ENCODE data around the gene RIT1. TPM values are rescaled to one million over a fixed set of nuclear protein-coding genes. Genes with fewer than 3 reads are reported as not detected.

Gene RIT1
- total and polyA plus RNA-seq, 11 donors: 8.1 to 33.3 (median 20.0) TPM

- H3K36me3 ChIP-seq: peaks cover 0 to 87% (median 74%) of the 10 kb centered on the region in 9 donors
- 85 to 91% (median 88%) methylated on average over 3 of the region's 3 CpGs for WGBS, 4 donors
- intact Hi-C loops (cut with DNase I): loop anchor here in 1 of 10 donors (10.0 kb wide), 1 partner anchor 134 kb away; no protein-coding TSS in a partner anchor
Observed at GRCh38 chr1:155850345-155850744, 60.8 kb downstream of the RIT1 start.

GRCh38 chr1:155847823-155848529 lies 63.2 kb downstream of the RIT1 start:
- no peak overlapping the region for H3K4me3 ChIP-seq
- peaks cover 0 to 81% (median 61%) of the 10 kb centered on the region in 9 donors for H3K36me3 ChIP-seq
- 91 to 100% (median 96%) methylated on average over 1 of the region's 1 CpG for WGBS, 4 donors
- no peak for DNase-seq
- H3K27ac ChIP-seq: no peak overlapping the region
- TF ChIP-seq CTCF (IDR thresholded peaks at IDR 0.05): no peak
- TF ChIP-seq POLR2A (IDR thresholded peaks at IDR 0.05): no peak
- ATAC-seq: no peak
- no peaks in the 10 kb centered on the region for H3K9me3 ChIP-seq
- intact Hi-C loops (cut with DNase I): no loop called here
- no peaks in the 10 kb centered on the region for H3K27me3 ChIP-seq
- peaks cover 0 to 31% (median 5%) of the 10 kb centered on the region in 12 donors for H3K4me1 ChIP-seq

More at GRCh38 chr1:155850345-155850744, 60.8 kb downstream of the RIT1 start:
- TF ChIP-seq CTCF (IDR thresholded peaks at IDR 0.05) (no peak), POLR2A (IDR thresholded peaks at IDR 0.05) (no peak)
- Histone ChIP-seq H3K27ac (no peak overlapping the region), H3K4me1 (peaks cover 0 to 22% (median 2%) of the 10 kb centered on the region in 12 donors), H3K27me3 (no peaks in the 10 kb centered on the region), H3K4me3 (no peak overlapping the region), H3K9me3 (no peaks in the 10 kb centered on the region)
- DNase-seq (no peak), ATAC-seq (no peak)

Small RNAs within 50 kb of the gene (microRNA-seq; reads per million reads assigned to microRNA genes)
- 0 to 0.21 (median 0.06) reads per million in 4 donors for gene MIR6738

Other genes with a start within 250 kb of the RIT1 start
- 100 to 1,000 TPM in 2 of 9 donors, 10 to 100 TPM in 7; 61.1 to 124 (median 66.3) TPM for gene YY1AP1, start 222.6 kb downstream of the RIT1 start, total RNA-seq
- gene YY1AP1, start 222.6 kb downstream of the RIT1 start, polyA plus RNA-seq: 10 to 100 TPM; 23.9 to 56.5 TPM
- gene DAP3, start 222.3 kb downstream of the RIT1 start, total RNA-seq: 100 to 1,000 TPM in 6 of 9 donors, 10 to 100 TPM in 3; 79.0 to 170 (median 108) TPM
- 100 to 1,000 TPM in 1 of 2 donors, 10 to 100 TPM in 1; 83.4 to 112 TPM for gene DAP3, start 222.3 kb downstream of the RIT1 start, polyA plus RNA-seq
- gene GON4L, start 54.1 kb downstream of the RIT1 start, total RNA-seq: 10 to 100 TPM; 16.2 to 38.0 (median 23.4) TPM
- gene GON4L, start 54.1 kb downstream of the RIT1 start, polyA plus RNA-seq: 10 to 100 TPM; 10.9 to 15.8 TPM
- gene SYT11, start 51.8 kb downstream of the RIT1 start, total RNA-seq: 10 to 100 TPM; 10.7 to 26.3 (median 16.0) TPM
- gene SYT11, start 51.8 kb downstream of the RIT1 start, polyA plus RNA-seq: 10 to 100 TPM in 1 of 2 donors, 1 to 10 TPM in 1; 2.2 to 15.1 TPM
- gene KHDC4, start 23.1 kb upstream of the RIT1 start, total RNA-seq: 10 to 100 TPM; 16.9 to 28.0 (median 22.6) TPM
- gene KHDC4, start 23.1 kb upstream of the RIT1 start, polyA plus RNA-seq: 10 to 100 TPM; 17.4 to 19.1 TPM
- not detected for gene RXFP4, start 30.3 kb upstream of the RIT1 start, total RNA-seq
- gene RXFP4, start 30.3 kb upstream of the RIT1 start, polyA plus RNA-seq: under 1 TPM in 1 of 2 donors, not detected in 1; 0.07 TPM
- gene ARHGEF2, start 67.2 kb upstream of the RIT1 start, total RNA-seq: 10 to 100 TPM; 34.7 to 98.6 (median 61.6) TPM
- 10 to 100 TPM; 23.9 to 28.8 TPM for gene ARHGEF2, start 67.2 kb upstream of the RIT1 start, polyA plus RNA-seq
- 100 to 1,000 TPM in 4 of 9 donors, 10 to 100 TPM in 5; 67.7 to 174 (median 81.2) TPM for gene SSR2, start 109.6 kb upstream of the RIT1 start, total RNA-seq
- gene SSR2, start 109.6 kb upstream of the RIT1 start, polyA plus RNA-seq: 100 to 1,000 TPM in 1 of 2 donors, 10 to 100 TPM in 1; 63.9 to 282 TPM
- gene UBQLN4, start 142.4 kb upstream of the RIT1 start, total RNA-seq: 10 to 100 TPM; 21.0 to 34.1 (median 26.9) TPM
- 10 to 100 TPM; 15.1 to 37.3 TPM for gene UBQLN4, start 142.4 kb upstream of the RIT1 start, polyA plus RNA-seq
- gene LAMTOR2, start 143.4 kb upstream of the RIT1 start, total RNA-seq: 10 to 100 TPM; 51.5 to 83.2 (median 61.4) TPM
- 100 to 1,000 TPM in 1 of 2 donors, 10 to 100 TPM in 1; 88.6 to 106 TPM for gene LAMTOR2, start 143.4 kb upstream of the RIT1 start, polyA plus RNA-seq
- not detected for gene RAB25, start 149.8 kb upstream of the RIT1 start, total RNA-seq
- gene RAB25, start 149.8 kb upstream of the RIT1 start, polyA plus RNA-seq: under 1 TPM in 1 of 2 donors, not detected in 1; 0.38 TPM
- under 1 TPM; 0.12 to 0.53 (median 0.32) TPM for gene MEX3A, start 171.1 kb upstream of the RIT1 start, total RNA-seq
- gene MEX3A, start 171.1 kb upstream of the RIT1 start, polyA plus RNA-seq: under 1 TPM; 0.15 to 0.42 TPM
- gene LMNA, start 203.4 kb upstream of the RIT1 start, total RNA-seq: 100 to 1,000 TPM; 223 to 396 (median 279) TPM
- gene LMNA, start 203.4 kb upstream of the RIT1 start, polyA plus RNA-seq: 100 to 1,000 TPM; 257 to 272 TPM
- gene SEMA4A, start 242.2 kb upstream of the RIT1 start, total RNA-seq: 10 to 100 TPM in 1 of 9 donors, 1 to 10 TPM in 5, under 1 TPM in 3; 0.60 to 10.2 (median 1.6) TPM
- gene SEMA4A, start 242.2 kb upstream of the RIT1 start, polyA plus RNA-seq: 1 to 10 TPM in 1 of 2 donors, under 1 TPM in 1; 0.90 to 1.8 TPM